SK-N-DZ (cell line): ENCODE measurements around the gene CDH15.
"Not testable (repeated sequence)": the region's sequence is repeated elsewhere in the genome, so short reads cannot be mapped to it uniquely, and the experiment has no call there.

Experiments
- DNase-seq: peaks from one replicate; pipeline ENCODE4 v3.0.0-alpha.2; 2015; ENCODE audit warnings: low spot score

CDH15 gene

GRCh38 chr16:89187032-89187769 lies 15.7 kb downstream of the CDH15 start:
- DNase-seq = peak; percentile 54

GRCh38 chr16:89187770-89188392 lies 16.3 kb downstream of the CDH15 start:
- DNase-seq = no peak

- DNase-seq = not testable (repeated sequence)
Measured at GRCh38 chr16:89188471-89189357, 17.2 kb downstream of the CDH15 start.

GRCh38 chr16:89189358-89190025 lies 17.9 kb downstream of the CDH15 start:
- DNase-seq = no peak

GRCh38 chr16:89190150-89190958 lies 18.8 kb downstream of the CDH15 start:
- no peak for DNase-seq

- DNase-seq = no peak
Measured at GRCh38 chr16:89191033-89191900, 19.7 kb downstream of the CDH15 start.

- no peak for DNase-seq
Measured at GRCh38 chr16:89191901-89192185, 20.3 kb downstream of the CDH15 start.

- not testable (repeated sequence) for DNase-seq
Measured at GRCh38 chr16:89192186-89192955, 20.8 kb downstream of the CDH15 start.

GRCh38 chr16:89192956-89193575 lies 21.5 kb downstream of the CDH15 start:
- DNase-seq = no peak

- DNase-seq = no peak
Measured at GRCh38 chr16:89193576-89194293, 22.2 kb downstream of the CDH15 start.

- DNase-seq = no peak
Measured at GRCh38 chr16:89194340-89195311, 23.1 kb downstream of the CDH15 start.

- DNase-seq = no peak
Measured at GRCh38 chr16:89195521-89196171, 24.1 kb downstream of the CDH15 start.

- DNase-seq = no peak
Measured at GRCh38 chr16:89197033-89197632, 25.6 kb downstream of the CDH15 start.

GRCh38 chr16:89197633-89198416 lies 26.3 kb downstream of the CDH15 start:
- DNase-seq = no peak
